ENCODE measurements around the gene TMEM43. TPM values are rescaled to one million over a fixed set of nuclear protein-coding genes. Genes with fewer than 3 reads are reported as not detected.
"Not testable (repeated sequence)": the region's sequence is repeated elsewhere in the genome, so short reads cannot be mapped to it uniquely, and the experiment has no call there.

Gene TMEM43
- 10 to 100 TPM in 5 of 6 experiments, 1 to 10 TPM in 1; 9.3 to 16.8 (median 14.6) TPM for total RNA-seq
- long read RNA-seq, partial matches to known transcripts = 0 of 4 reads
- long read RNA-seq, other reads (novel, unspliced or antisense) = 1 of 4 reads

GRCh38 chr3:14124615-14125192, at the start of gene TMEM43, which contains the start of gene CHCHD4:
Gene TMEM43, plus strand, starts transcription at chr3:14125052. Its CDS starts 142 bp downstream, at chr3:14125194.
Gene CHCHD4, minus strand, starts transcription at chr3:14124870. Its CDS starts 194 bp downstream, at chr3:14124676.
- no peaks in the 10 kb centered on the region for H3K27me3 ChIP-seq
- WGBS (ENCODE audit: insufficient coverage, low coverage, low lambda C conversion rate, missing lambda C conversion rate) = 0% methylated on average over 12 of the region's 55 CpGs
- peak; percentile 88 to 92 (median 90) for ATAC-seq
- TF ChIP-seq POLR2A (IDR thresholded peaks at IDR 0.05) = peak; percentile 73
- no peak for TF ChIP-seq CTCF (IDR thresholded peaks at IDR 0.05)
- H3K27ac ChIP-seq = peak within 1 kb of the TSS; percentile 84 to 89 (median 86)
- no peaks in the 10 kb centered on the region for H3K9me3 ChIP-seq
- peak; percentile 100 for DNase-seq
- H3K4me1 ChIP-seq = peaks cover 0 to 31% (median 13%) of the 10 kb centered on the region in 4 donors
- peak within 1 kb of the TSS; percentile 90 to 95 (median 92) for H3K4me3 ChIP-seq
- intact Hi-C loops (cut with DNase I) = no loop called here
- H3K36me3 ChIP-seq = peaks cover 0 to 5% (median 0%) of the 10 kb centered on the region in 4 donors

GRCh38 chr3:14075233-14075632, 49.6 kb upstream of the TMEM43 start:
- H3K4me1 ChIP-seq; H3K4me3 ChIP-seq; H3K36me3 ChIP-seq; H3K27ac ChIP-seq; H3K9me3 ChIP-seq; intact Hi-C loops (cut with DNase I); DNase-seq; ATAC-seq; H3K27me3 ChIP-seq: not testable (repeated sequence)
- WGBS (ENCODE audit: insufficient coverage, low coverage, low lambda C conversion rate, missing lambda C conversion rate) = 41% methylated on average over 3 of the region's 3 CpGs

- no peak overlapping the region for H3K27ac ChIP-seq
- no peak for TF ChIP-seq POLR2A (IDR thresholded peaks at IDR 0.05)
- no peak for TF ChIP-seq CTCF (IDR thresholded peaks at IDR 0.05)
- no peaks in the 10 kb centered on the region for H3K27me3 ChIP-seq
- ATAC-seq (no peak), DNase-seq (no peak)
- no peak overlapping the region for H3K4me3 ChIP-seq
- 71% methylated on average over 1 of the region's 1 CpG for WGBS (ENCODE audit: insufficient coverage, low coverage, low lambda C conversion rate, missing lambda C conversion rate)
- H3K4me1 ChIP-seq = no peaks in the 10 kb centered on the region
- intact Hi-C loops (cut with DNase I) = no loop called here
- H3K9me3 ChIP-seq = no peaks in the 10 kb centered on the region
- no peaks in the 10 kb centered on the region for H3K36me3 ChIP-seq
Measured at GRCh38 chr3:14077310-14077709, 47.5 kb upstream of the TMEM43 start.

GRCh38 chr3:14082108-14082657, 42.7 kb upstream of the TMEM43 start:
- intact Hi-C loops (cut with DNase I) = no loop called here
- WGBS (ENCODE audit: insufficient coverage, low coverage, low lambda C conversion rate, missing lambda C conversion rate) = 72% methylated on average over 5 of the region's 5 CpGs
- TF ChIP-seq CTCF (IDR thresholded peaks at IDR 0.05) (no peak), POLR2A (IDR thresholded peaks at IDR 0.05) (no peak)
- Histone ChIP-seq H3K4me1 (no peaks in the 10 kb centered on the region), H3K36me3 (no peaks in the 10 kb centered on the region), H3K4me3 (no peak overlapping the region), H3K27ac (no peak overlapping the region), H3K9me3 (no peaks in the 10 kb centered on the region), H3K27me3 (no peaks in the 10 kb centered on the region)
- DNase-seq (no peak), ATAC-seq (no peak)

GRCh38 chr3:14087461-14087860, 37.4 kb upstream of the TMEM43 start:
- DNase-seq; H3K36me3 ChIP-seq; H3K27me3 ChIP-seq; H3K4me1 ChIP-seq; H3K9me3 ChIP-seq; ATAC-seq; H3K27ac ChIP-seq; intact Hi-C loops (cut with DNase I); H3K4me3 ChIP-seq: not testable (repeated sequence)
- no CpG with 5 or more reads among the region's 5 CpGs for WGBS (ENCODE audit: insufficient coverage, low coverage, low lambda C conversion rate, missing lambda C conversion rate)

GRCh38 chr3:14091959-14092358, 32.9 kb upstream of the TMEM43 start:
- DNase-seq; H3K4me1 ChIP-seq; ATAC-seq; H3K36me3 ChIP-seq; H3K9me3 ChIP-seq; H3K27ac ChIP-seq; intact Hi-C loops (cut with DNase I); H3K4me3 ChIP-seq; H3K27me3 ChIP-seq: not testable (repeated sequence)
- WGBS (ENCODE audit: insufficient coverage, low coverage, low lambda C conversion rate, missing lambda C conversion rate) = 95% methylated on average over 2 of the region's 5 CpGs
